Frontal cortex (tissue), 4 donors: Measurements from ENCODE around the gene ACAD10. TPM values are rescaled to one million over a fixed set of nuclear protein-coding genes. Genes with fewer than 3 reads are reported as not detected.

Experiments
- DNase-seq, 2 donors: peaks; one replicate each; pipeline ENCODE4 v3.0.0; 2012; ENCODE audit warnings: low spot score in 2 of 2
- FAIRE-seq: peaks from 2 replicates; lab custom pipeline; 2012; peaks lifted over from hg19 to GRCh38; lab: Jason Lieb, UNC
- small RNA-seq: library from RNA; depleted of rRNA; stranded (forward); fragments of <200 nt; gene quantifications from one replicate; pipeline ENCODE3, GENCODE V24; 2014
- total RNA-seq: library from RNA; depleted of rRNA; stranded (reverse); fragments of >200 nt; gene quantifications from one replicate; pipeline ENCODE4 v1.2.3, GENCODE V29; 2014
- donor health status: control.
- donor health status: control.
- donor health status: control.

The ACAD10 gene
- total RNA-seq, 1 donor from 2014 or later, result 12.6 TPM

DNA sequence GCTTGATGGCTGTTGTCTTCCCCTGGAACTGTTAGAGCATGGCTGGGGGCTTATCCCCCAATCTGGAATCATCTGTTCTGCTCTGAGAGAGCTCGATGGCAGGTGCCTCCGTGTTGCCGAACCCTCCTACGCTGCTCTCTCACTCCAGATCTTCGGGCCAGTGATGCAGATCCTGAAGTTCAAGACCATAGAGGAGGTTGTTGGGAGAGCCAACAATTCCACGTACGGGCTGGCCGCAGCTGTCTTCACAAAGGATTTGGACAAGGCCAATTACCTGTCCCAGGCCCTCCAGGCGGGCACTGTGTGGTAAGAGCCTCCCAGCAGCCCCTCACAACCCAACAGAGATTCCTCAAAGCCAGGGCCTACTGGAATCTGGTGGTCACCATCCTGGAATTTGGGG lies 113.9 kb downstream of the ACAD10 start:
- FAIRE-seq, result no peak
- DNase-seq, result no peak

DNA sequence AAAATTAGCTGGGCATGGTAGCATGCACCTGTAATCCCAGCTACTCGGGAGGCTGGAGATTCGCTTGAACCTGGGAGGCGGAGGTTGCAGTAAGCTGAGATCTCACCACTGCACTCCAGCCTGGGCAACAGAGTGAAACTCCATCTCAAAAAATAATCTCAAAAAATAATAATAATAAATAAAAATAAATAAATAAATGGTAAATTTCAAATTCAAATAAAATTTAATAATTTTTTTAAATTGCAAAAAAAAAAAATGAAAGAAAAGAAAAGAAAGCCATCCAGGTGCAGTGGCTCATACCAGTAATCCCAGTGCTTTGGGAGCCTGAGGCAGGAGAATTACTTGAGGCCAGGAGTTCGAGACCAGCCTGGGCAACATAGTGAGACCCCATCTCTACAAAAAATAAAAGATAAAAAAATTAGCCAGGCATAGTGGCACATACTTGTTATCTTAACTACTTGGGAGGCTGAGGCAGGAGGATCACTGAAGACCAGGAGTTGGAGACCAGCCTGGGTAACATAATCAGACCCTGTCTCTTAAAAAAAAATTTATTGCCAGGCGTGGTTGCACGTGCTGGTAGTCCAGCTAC lies 117.3 kb downstream of the ACAD10 start:
- DNase-seq, result no peak
- no peak for FAIRE-seq

DNA sequence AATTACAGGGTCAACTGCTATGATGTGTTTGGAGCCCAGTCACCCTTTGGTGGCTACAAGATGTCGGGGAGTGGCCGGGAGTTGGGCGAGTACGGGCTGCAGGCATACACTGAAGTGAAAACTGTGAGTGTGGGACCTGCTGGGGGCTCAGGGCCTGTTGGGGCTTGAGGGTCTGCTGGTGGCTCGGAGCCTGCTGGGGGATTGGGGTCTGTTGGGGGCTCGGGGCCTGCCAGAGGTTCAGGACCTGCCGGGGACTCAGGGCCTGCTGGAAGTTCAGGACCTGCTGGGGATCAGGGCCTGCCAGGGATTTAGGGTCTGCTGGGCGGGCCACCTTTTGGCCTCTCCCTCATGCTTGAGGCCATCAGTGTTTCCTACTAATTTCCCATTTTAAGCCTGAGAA lies 118.0 kb downstream of the ACAD10 start:
- DNase-seq (no peak), FAIRE-seq (no peak)

DNA sequence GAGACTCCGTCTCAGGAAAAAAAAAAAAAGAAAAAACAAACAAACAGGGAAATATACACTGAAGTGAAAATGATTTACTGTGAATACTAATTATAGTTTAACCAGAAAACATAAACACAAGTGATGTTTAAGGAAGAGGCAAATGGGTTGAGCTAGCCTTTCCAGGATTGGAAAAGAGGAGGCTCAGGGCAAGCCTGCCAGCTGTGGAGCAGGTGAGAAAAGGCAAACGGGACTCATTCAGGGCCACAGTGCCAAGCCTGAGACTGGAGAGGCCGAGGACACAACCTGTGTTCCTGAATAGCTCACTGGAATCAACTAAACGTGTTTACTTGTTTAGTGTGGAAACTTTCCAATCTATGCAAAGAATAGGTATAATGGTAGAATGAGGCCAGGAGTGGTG lies 120.5 kb downstream of the ACAD10 start:
- DNase-seq, result no peak
- FAIRE-seq, result no peak

Small RNAs within 50 kb of the gene (small RNA-seq; reads per million reads assigned to genes)
- gene MIR6761, result 0.18 reads per million

Other genes starting within 250 kb of the ACAD10 start
- gene ATXN2, start 86.7 kb upstream of the ACAD10 start, total RNA-seq, result 79.1 TPM
- 32.2 TPM for gene BRAP, start 97 bp upstream of the ACAD10 start, total RNA-seq
- gene ALDH2, start 80.9 kb downstream of the ACAD10 start, total RNA-seq, result 24.1 TPM
- 37.9 TPM for gene MAPKAPK5, start 156.2 kb downstream of the ACAD10 start, total RNA-seq